K562 (cell line): ENCODE measurements around the gene SDCCAG8. TPM values are rescaled to one million over a fixed set of nuclear protein-coding genes. Genes with fewer than 3 reads are reported as not detected.

ENCODE experiments used
- ATAC-seq: fragments of 200-7000 bp; cut with Tn5 transposase; 3 replicates; pipeline ENCODE4 v1.9.1; 2020; ENCODE audit warnings: moderate library complexity
- BruUV-seq: library from RNA; stranded (reverse); fragments of 400-500 nt; replicated peaks from 2 replicates; lab custom pipeline; 2021; lab: Mats Ljungman, UMichigan
- CTCF ChIA-PET: fragments of 300-600 bp; formaldehyde crosslinking; extraction: SDS; loops from one replicate; lab custom pipeline; 2021; ENCODE audit warnings: low intra/inter-chr PET ratio; lab: Yijun Ruan, JAX
- POLR2A ChIA-PET: fragments of 300-600, 350-650 bp; sonication (Branson Sonifier 250); formaldehyde crosslinking; extraction: SDS; loops from one replicate; lab custom pipeline; 2021; ENCODE audit warnings: antibody characterized with exemption, inconsistent platforms; lab: Yijun Ruan, JAX
- DNase-seq, 4 experiments: peaks; one replicate each; pipeline versions ENCODE4 v3.0.0 to v3.0.0-alpha.2; 2011 to 2018; ENCODE audit warnings: low spot score in 3 of 4, mixed read lengths in 3 of 4; ENCODE audit errors: extremely low read depth in 1 of 4
- FAIRE-seq: peaks from 2 replicates; lab custom pipeline; 2011; peaks lifted over from hg19 to GRCh38; lab: Jason Lieb, UNC
- H2AFZ ChIP-seq: 2 replicates; pipeline ENCODE4 v1.6.0; 2011; ENCODE audit warnings: low read depth, low read length, control low read depth, inconsistent platforms
- H3K27ac ChIP-seq: fragments of 200-600 bp; 3 replicates; pipeline ENCODE4 v1.8.0; 2011; ENCODE audit warnings: low read depth, mild to moderate bottlenecking, control low read depth, inconsistent platforms, low read length, moderate library complexity, mixed read lengths; ENCODE audit errors: extremely low read depth
- H3K27me3 ChIP-seq, 2 experiments: fragments of 300-600 bp in 1 of 2; 2 replicates in 1 of 2; 3 replicates in 1 of 2; pipeline versions ENCODE4 v1.6.0 to v1.8.0; 2011; ENCODE audit warnings: inconsistent platforms in 2 of 2, low read length in 2 of 2, mild to moderate bottlenecking in 1 of 2, mixed read lengths in 1 of 2, moderate library complexity in 1 of 2; ENCODE audit not compliant: control insufficient read depth in 2 of 2, insufficient read depth in 2 of 2
- H3K36me3 ChIP-seq: fragments of 300-600 bp; 3 replicates; pipeline ENCODE4 v1.8.0; 2011; ENCODE audit warnings: mild to moderate bottlenecking, low read length, inconsistent platforms; ENCODE audit not compliant: control insufficient read depth, insufficient read depth
- H3K4me1 ChIP-seq, 2 experiments: fragments of 200-600 bp in 1 of 2; replicated peaks in 1 of 2; 2 replicates in 1 of 2; 3 replicates in 1 of 2; pipeline versions ENCODE4 v1.5.1 to v1.8.0; 2011; ENCODE audit warnings: inconsistent platforms in 2 of 2, low read length in 2 of 2, mild to moderate bottlenecking in 1 of 2, mixed read lengths in 1 of 2, moderate library complexity in 1 of 2; ENCODE audit not compliant: control insufficient read depth in 2 of 2, insufficient read depth in 2 of 2
- H3K4me2 ChIP-seq: 2 replicates; pipeline ENCODE4 v1.6.1; 2011; ENCODE audit warnings: low read length, control low read depth, inconsistent platforms, mixed read lengths; ENCODE audit not compliant: insufficient read depth
- H3K4me3 ChIP-seq: fragments of 200-600 bp; sonication (generic), shearing (Covaris generic); 2 replicates; pipeline ENCODE4 v1.5.1; 2016; ENCODE audit warnings: control low read depth, inconsistent platforms
- H3K79me2 ChIP-seq: fragments of 200-600 bp; 3 replicates; pipeline ENCODE4 v1.8.0; 2011; ENCODE audit warnings: low read length, inconsistent platforms; ENCODE audit not compliant: control insufficient read depth, insufficient read depth
- H3K9ac ChIP-seq, 2 experiments: 2 replicates each; pipeline versions ENCODE4 v1.6.0 to v1.6.1; 2011; ENCODE audit warnings: low read depth in 2 of 2, low read length in 2 of 2, control low read depth in 1 of 2, inconsistent platforms in 1 of 2, mild to moderate bottlenecking in 1 of 2, mixed read lengths in 1 of 2; ENCODE audit not compliant: insufficient read depth in 1 of 2
- H3K9me1 ChIP-seq: one replicate; pipeline ENCODE4 v1.6.0; 2011; ENCODE audit warnings: inconsistent platforms, mild to moderate bottlenecking, low read length, moderate library complexity; ENCODE audit not compliant: control insufficient read depth, insufficient read depth
- H3K9me3 ChIP-seq: replicated peaks from 2 replicates; pipeline ENCODE4 v1.5.1; 2011; ENCODE audit warnings: low read depth, low read length, inconsistent platforms; ENCODE audit not compliant: control insufficient read depth, insufficient read depth
- H4K20me1 ChIP-seq: replicated peaks from 2 replicates; pipeline ENCODE4 v1.6.1; 2011; ENCODE audit warnings: low read length, inconsistent platforms, mixed read lengths; ENCODE audit not compliant: control insufficient read depth, insufficient read depth
- HDAC3 ChIP-seq: fragments of 450-650 bp; IDR thresholded peaks from 2 replicates; pipeline ENCODE4 v1.6.1; 2018; ENCODE audit warnings: borderline replicate concordance, mild to moderate bottlenecking, moderate library complexity; ENCODE audit not compliant: partially characterized antibody
- MLLT1 ChIP-seq, 2 experiments: fragments of 450-650 bp; IDR thresholded peaks; 2 replicates each; pipeline ENCODE4 v1.6.1; 2016
- NCOA1 ChIP-seq: fragments of 450-650 bp; IDR thresholded peaks from 2 replicates; pipeline ENCODE4 v1.6.1; 2016; ENCODE audit warnings: low read depth
- PHF8 ChIP-seq: fragments of 200-600 bp; sonication (generic); IDR thresholded peaks from 2 replicates; pipeline ENCODE4 v1.6.1; 2012; ENCODE audit warnings: mixed run types, mild to moderate bottlenecking, inconsistent platforms, low read length, moderate library complexity, borderline replicate concordance
- POLR2AphosphoS2 ChIP-seq: IDR thresholded peaks from 2 replicates; pipeline ENCODE4 v1.6.1; 2012; ENCODE audit warnings: low read length, improper control_type of control experiment
- PTTG1 ChIP-seq: fragments of 450-650 bp; IDR thresholded peaks from 2 replicates; pipeline ENCODE4 v1.6.1; 2016; ENCODE audit warnings: low read depth, mild to moderate bottlenecking, missing genetic modification characterization, missing compliant biosample characterization
- RNF2 ChIP-seq: sonication (generic); IDR thresholded peaks from 2 replicates; pipeline ENCODE4 v1.6.1; 2016
- SIN3A ChIP-seq, 2 experiments: fragments of 150-350 bp in 1 of 2; IDR thresholded peaks; 2 replicates each; pipeline ENCODE4 v1.6.1; 2011 to 2016; ENCODE audit warnings: borderline replicate concordance in 2 of 2, low read depth in 2 of 2, low read length in 2 of 2, mild to moderate bottlenecking in 2 of 2, moderate library complexity in 2 of 2; ENCODE audit not compliant: control insufficient read depth in 1 of 2
- TCF7L2 ChIP-seq: fragments of 150-350 bp; IDR thresholded peaks from 2 replicates; pipeline ENCODE4 v1.6.1; 2016; ENCODE audit warnings: low read depth, mild to moderate bottlenecking, low read length, moderate library complexity
- ZFPM2 ChIP-seq: fragments of 250-450 bp; sonication (Bioruptor Pico); IDR thresholded peaks from 2 replicates; pipeline ENCODE4 v1.5.1; 2022; ENCODE audit warnings: mild to moderate bottlenecking
- ZNF124 ChIP-seq: sonication (generic); formaldehyde crosslinking; IDR thresholded peaks from 2 replicates; pipeline ENCODE4 v1.8.1; 2022; ENCODE audit warnings: missing genetic modification reagents
- ZNF445 ChIP-seq: fragments of 250-450 bp; sonication (Bioruptor Pico); IDR thresholded peaks from 2 replicates; pipeline ENCODE4 v1.4.0; 2020; ENCODE audit warnings: low read depth, mild to moderate bottlenecking, moderate library complexity
- ZNF511 ChIP-seq: sonication (generic); formaldehyde crosslinking; IDR thresholded peaks from 2 replicates; pipeline ENCODE4 v1.8.0; 2022; ENCODE audit warnings: mild to moderate bottlenecking, missing genetic modification reagents
- ZNF695 ChIP-seq: fragments of 450-650 bp; formaldehyde crosslinking; IDR thresholded peaks from 2 replicates; pipeline ENCODE4 v1.4.0; 2020; ENCODE audit warnings: mild to moderate bottlenecking, moderate library complexity
- ZSCAN32 ChIP-seq: fragments of 450-650 bp; formaldehyde crosslinking; IDR thresholded peaks from 2 replicates; pipeline ENCODE4 v1.4.0; 2020; ENCODE audit warnings: mild to moderate bottlenecking, moderate library complexity
- ZZZ3 ChIP-seq: fragments of 450-650 bp; IDR thresholded peaks from 2 replicates; pipeline ENCODE4 v1.6.1; 2016; ENCODE audit warnings: antibody characterized with exemption, mild to moderate bottlenecking, moderate library complexity
- WGBS: fragments of 100-300 bp; shearing (Covaris generic); methylation state at CpG from one replicate; pipeline ENCODE4 v1.1.6; 2016; ENCODE audit warnings: low coverage, mixed read lengths; ENCODE audit not compliant: insufficient coverage; ENCODE audit errors: missing lambda C conversion rate; 5-methylcytosine and 5-hydroxymethylcytosine counted together
- in situ Hi-C: fragments of 300-500 bp; cut with MboI; formaldehyde crosslinking; loops from 4 replicates; pipeline ENCODE4 v1.15.0; 2018; ENCODE audit warnings: inconsistent platforms, mixed read lengths
- intact Hi-C: fragments of 100-400 bp; cut with micrococcal nuclease; formaldehyde crosslinking; loops from 2 replicates; pipeline ENCODE4 v1.14.2; 2022
- polyA plus RNA-seq, 8 experiments: library from polyadenylated mRNA; depleted of rRNA in 4 of 8; stranded (reverse) in 5 of 8; unstranded in 3 of 8; fragments of >200 nt; fragmentation: Nextera tagmentation in 2 of 8; fragmentation: Illumina TruSeq in 1 of 8; extraction: Ambion mirVana in 2 of 8; extraction: Trizol in 1 of 8; gene quantifications; 2 replicates each; pipeline versions ENCODE4 v1.2.1 to v1.2.3, GENCODE V29; 2011 to 2014; ENCODE audit warnings: inconsistent platforms in 1 of 8, missing spikeins in 1 of 8
- total RNA-seq, 7 experiments: library from RNA; depleted of rRNA in 6 of 7; stranded (reverse); fragments of >200 nt in 6 of 7; fragmentation: Illumina TruSeq in 2 of 7; extraction: Trizol in 2 of 7; gene quantifications; 2 replicates each; pipeline versions ENCODE4 v1.2.1 to v1.2.3, GENCODE V29; 2011 to 2021; ENCODE audit warnings: low replicate concordance in 1 of 7
- TF ChIP-seq, protein P1 (sequence below): fragments of 450-650 bp; IDR thresholded peaks from 2 replicates; pipeline ENCODE4 v1.6.1; 2018; ENCODE audit not compliant: partially characterized antibody

Gene SDCCAG8
- total and polyA plus RNA-seq, 9 of the 15 experiments (the other 6 are each of a cell fraction or from before 2014, with no cell fraction given): 17.9 to 36.7 (median 25.4) TPM

DNA sequence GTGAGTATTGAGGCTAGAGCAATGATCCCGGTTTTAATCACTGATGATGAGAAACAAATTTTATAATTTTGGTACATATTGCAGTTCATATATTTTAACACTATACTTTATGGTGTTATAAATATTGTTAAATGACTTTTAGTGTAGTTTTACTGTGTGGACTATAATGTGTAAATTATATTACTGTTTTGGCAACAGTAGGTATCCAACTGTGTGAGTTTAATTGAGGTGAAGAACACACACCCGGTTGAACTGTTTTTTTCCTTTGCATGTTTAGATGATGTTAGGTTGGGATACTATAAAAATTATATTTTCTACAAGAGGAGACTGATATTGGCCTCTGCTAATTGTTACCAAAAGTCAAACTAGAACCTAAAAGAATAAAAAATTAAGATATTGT lies 166.5 kb downstream of the SDCCAG8 start:
- no peak overlapping the region for H3K4me3 ChIP-seq
- in situ Hi-C loops: no loop called here
- H2AFZ ChIP-seq: no peak overlapping the region
- H4K20me1 ChIP-seq: no peaks in the 10 kb centered on the region; the same call in 1 of the 2 replicates
- no peak overlapping the region for H3K27ac ChIP-seq
- 28% methylated on average over 2 of the region's 2 CpGs for WGBS
- intact Hi-C loops: no loop called here
- no TSS peak for BruUV-seq
- no peaks in the 10 kb centered on the region for H3K9me1 ChIP-seq
- no peak for ATAC-seq
- no peaks in the 10 kb centered on the region for H3K9me3 ChIP-seq
- no peak for DNase-seq
- H3K9ac ChIP-seq: no peak overlapping the region
- no peaks in the 10 kb centered on the region for H3K27me3 ChIP-seq
- TF ChIP-seq PTTG1 (tag) (no peak), POLR2AphosphoS2 (no peak), ZSCAN32 (CRISPR knock-in tag) (no peak), ZNF695 (no peak), NCOA1 (no peak), ZNF511 (CRISPR knock-in tag) (no peak), SIN3A (IDR thresholded peaks at IDR 0.05; ENCODE audit: borderline replicate concordance in 2 of 2, control insufficient read depth in 1 of 2, low read depth in 2 of 2, low read length in 2 of 2) (no peak), ZZZ3 (no peak), HDAC3 (no peak), PHF8 (no peak), ZNF124 (CRISPR knock-in tag) (no peak), TCF7L2 (no peak), ZFPM2 (CRISPR knock-in tag) (no peak), MLLT1 (IDR thresholded peaks at IDR 0.05) (no peak), ZNF445 (no peak), RNF2 (no peak)
- TF ChIP-seq, protein P1, sequence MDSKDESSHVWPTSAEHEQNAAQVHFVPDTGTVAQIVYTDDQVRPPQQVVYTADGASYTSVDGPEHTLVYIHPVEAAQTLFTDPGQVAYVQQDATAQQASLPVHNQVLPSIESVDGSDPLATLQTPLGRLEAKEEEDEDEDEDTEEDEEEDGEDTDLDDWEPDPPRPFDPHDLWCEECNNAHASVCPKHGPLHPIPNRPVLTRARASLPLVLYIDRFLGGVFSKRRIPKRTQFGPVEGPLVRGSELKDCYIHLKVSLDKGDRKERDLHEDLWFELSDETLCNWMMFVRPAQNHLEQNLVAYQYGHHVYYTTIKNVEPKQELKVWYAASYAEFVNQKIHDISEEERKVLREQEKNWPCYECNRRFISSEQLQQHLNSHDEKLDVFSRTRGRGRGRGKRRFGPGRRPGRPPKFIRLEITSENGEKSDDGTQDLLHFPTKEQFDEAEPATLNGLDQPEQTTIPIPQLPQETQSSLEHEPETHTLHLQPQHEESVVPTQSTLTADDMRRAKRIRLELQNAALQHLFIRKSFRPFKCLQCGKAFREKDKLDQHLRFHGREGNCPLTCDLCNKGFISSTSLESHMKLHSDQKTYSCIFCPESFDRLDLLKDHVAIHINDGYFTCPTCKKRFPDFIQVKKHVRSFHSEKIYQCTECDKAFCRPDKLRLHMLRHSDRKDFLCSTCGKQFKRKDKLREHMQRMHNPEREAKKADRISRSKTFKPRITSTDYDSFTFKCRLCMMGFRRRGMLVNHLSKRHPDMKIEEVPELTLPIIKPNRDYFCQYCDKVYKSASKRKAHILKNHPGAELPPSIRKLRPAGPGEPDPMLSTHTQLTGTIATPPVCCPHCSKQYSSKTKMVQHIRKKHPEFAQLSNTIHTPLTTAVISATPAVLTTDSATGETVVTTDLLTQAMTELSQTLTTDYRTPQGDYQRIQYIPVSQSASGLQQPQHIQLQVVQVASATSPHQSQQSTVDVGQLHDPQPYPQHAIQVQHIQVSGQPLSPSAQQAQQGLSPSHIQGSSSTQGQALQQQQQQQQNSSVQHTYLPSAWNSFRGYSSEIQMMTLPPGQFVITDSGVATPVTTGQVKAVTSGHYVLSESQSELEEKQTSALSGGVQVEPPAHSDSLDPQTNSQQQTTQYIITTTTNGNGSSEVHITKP: no peak
- H3K36me3 ChIP-seq: no peaks in the 10 kb centered on the region
- FAIRE-seq: no peak
- peaks cover 0 to 10% of the 10 kb centered on the region in 2 experiments; a peak in 2 of 5 replicates for H3K4me1 ChIP-seq
- POLR2A ChIA-PET: no interaction called here
- H3K4me2 ChIP-seq: no peak overlapping the region
- H3K79me2 ChIP-seq: no peaks in the 10 kb centered on the region
- CTCF ChIA-PET: no interaction called here
